ENCODE results near the gene PIM2.

PIM2 gene

GRCh38 chrX:48914593-48915493 lies 4.0 kb downstream of the PIM2 start:
- Histone ChIP-seq H3K4me3 (ENCODE audit: low read length, poor library complexity, severe bottlenecking) (no peak overlapping the region), H2AFZ (ENCODE audit: low read length) (no peak overlapping the region), H3K9me2 (replicated peaks; ENCODE audit: low read depth, low read length) (no peaks in the 10 kb centered on the region), H3K9ac (ENCODE audit: low read depth, low read length, poor library complexity, severe bottlenecking) (no peak overlapping the region), H3K79me2 (ENCODE audit: insufficient read depth, low read length) (peaks cover 26% of the 10 kb centered on the region), H3K9me3 (ENCODE audit: insufficient read depth, low read depth, low read length) (no peaks in the 10 kb centered on the region), H3F3A (ENCODE audit: low read depth) (no peaks in the 10 kb centered on the region), H3K4me1 (ENCODE audit: insufficient read depth, low read length, poor library complexity, severe bottlenecking) (peaks cover 14% of the 10 kb centered on the region), H4K20me1 (ENCODE audit: insufficient read depth, low read length, poor library complexity, severe bottlenecking) (peaks cover 5% of the 10 kb centered on the region), H3K36me3 (ENCODE audit: insufficient read depth, low read length) (peaks cover 6% of the 10 kb centered on the region; the same call in 1 of the 2 replicates), H3K4me2 (ENCODE audit: low read depth, low read length, poor library complexity, severe bottlenecking) (no peak overlapping the region), H3K27me3 (ENCODE audit: insufficient read depth, low read length, poor library complexity, severe bottlenecking) (no peaks in the 10 kb centered on the region)
- TF ChIP-seq EZH2phosphoT487 (IDR thresholded peaks at IDR 0.05; ENCODE audit: borderline replicate concordance) (no peak), CTCF (conservative IDR thresholded peaks at IDR 0.05; ENCODE audit: low read length) (no peak)

GRCh38 chrX:48913605-48914366 lies 5.0 kb downstream of the PIM2 start:
- Histone ChIP-seq H3F3A (ENCODE audit: low read depth) (no peaks in the 10 kb centered on the region), H3K9ac (ENCODE audit: low read depth, low read length, poor library complexity, severe bottlenecking) (no peak overlapping the region), H2AFZ (ENCODE audit: low read length) (no peak overlapping the region), H3K36me3 (ENCODE audit: insufficient read depth, low read length) (peaks cover 6% of the 10 kb centered on the region; the same call in 1 of the 2 replicates), H3K79me2 (ENCODE audit: insufficient read depth, low read length) (peaks cover 29% of the 10 kb centered on the region), H3K9me2 (replicated peaks; ENCODE audit: low read depth, low read length) (no peaks in the 10 kb centered on the region), H4K20me1 (ENCODE audit: insufficient read depth, low read length, poor library complexity, severe bottlenecking) (peaks cover 5% of the 10 kb centered on the region), H3K4me1 (ENCODE audit: insufficient read depth, low read length, poor library complexity, severe bottlenecking) (peaks cover 6% of the 10 kb centered on the region), H3K27me3 (ENCODE audit: insufficient read depth, low read length, poor library complexity, severe bottlenecking) (no peaks in the 10 kb centered on the region), H3K4me3 (ENCODE audit: low read length, poor library complexity, severe bottlenecking) (no peak overlapping the region), H3K9me3 (ENCODE audit: insufficient read depth, low read depth, low read length) (no peaks in the 10 kb centered on the region), H3K4me2 (ENCODE audit: low read depth, low read length, poor library complexity, severe bottlenecking) (no peak overlapping the region)
- TF ChIP-seq CTCF (conservative IDR thresholded peaks at IDR 0.05; ENCODE audit: low read length), result no peak
- TF ChIP-seq EZH2phosphoT487 (IDR thresholded peaks at IDR 0.05; ENCODE audit: borderline replicate concordance), result no peak

GRCh38 chrX:48911412-48912182 lies 7.2 kb downstream of the PIM2 start, which contains the start of gene SLC35A2:
TSS of gene SLC35A2 (minus strand) at chrX:48911646. CDS start at chrX:48911636, 10 bp downstream.
- TF ChIP-seq EZH2phosphoT487 (IDR thresholded peaks at IDR 0.05; ENCODE audit: borderline replicate concordance) (no peak), CTCF (conservative IDR thresholded peaks at IDR 0.05; ENCODE audit: low read length) (no peak)

More at GRCh38 chrX:48911412-48912182, 7.2 kb downstream of the PIM2 start, which contains the start of gene SLC35A2:
- no peaks in the 10 kb centered on the region for H3K9me2 ChIP-seq (replicated peaks; ENCODE audit: low read depth, low read length)
- H3K36me3 ChIP-seq (ENCODE audit: insufficient read depth, low read length), result peaks cover 6% of the 10 kb centered on the region; the same call in 1 of the 2 replicates
- peak within 1 kb of the TSS; percentile 80 for H2AFZ ChIP-seq (ENCODE audit: low read length)
- no peaks in the 10 kb centered on the region for H3K9me3 ChIP-seq (ENCODE audit: insufficient read depth, low read depth, low read length)
- no peaks in the 10 kb centered on the region for H3K27me3 ChIP-seq (ENCODE audit: insufficient read depth, low read length, poor library complexity, severe bottlenecking)
- peaks cover 6% of the 10 kb centered on the region for H3K4me1 ChIP-seq (ENCODE audit: insufficient read depth, low read length, poor library complexity, severe bottlenecking)
- no peaks in the 10 kb centered on the region for H3F3A ChIP-seq (ENCODE audit: low read depth)
- peaks cover 5% of the 10 kb centered on the region for H4K20me1 ChIP-seq (ENCODE audit: insufficient read depth, low read length, poor library complexity, severe bottlenecking)
- H3K79me2 ChIP-seq (ENCODE audit: insufficient read depth, low read length), result peaks cover 24% of the 10 kb centered on the region
- H3K4me2 ChIP-seq (ENCODE audit: low read depth, low read length, poor library complexity, severe bottlenecking), result peak within 1 kb of the TSS; percentile 94
- peak within 1 kb of the TSS; percentile 83 for H3K4me3 ChIP-seq (ENCODE audit: low read length, poor library complexity, severe bottlenecking)
- H3K9ac ChIP-seq (ENCODE audit: low read depth, low read length, poor library complexity, severe bottlenecking), result peak within 1 kb of the TSS; percentile 79
